SJCRH30 (cell line): Measurements from ENCODE around the gene ALKBH5. TPM values are rescaled to one million over a fixed set of nuclear protein-coding genes. Genes with fewer than 3 reads are reported as not detected.

ENCODE experiments used
- DNase-seq, 2 experiments: peaks; one replicate each; pipeline ENCODE4 v3.0.0-alpha.2; 2015 to 2020
- H3K27ac ChIP-seq: fragments of 250-450 bp; sonication (Bioruptor Pico); 2 replicates; pipeline ENCODE4 v1.5.1; 2020; ENCODE audit warnings: mild to moderate bottlenecking, moderate library complexity
- H3K27me3 ChIP-seq: fragments of 250-450 bp; sonication (Bioruptor Pico); 2 replicates; pipeline ENCODE4 v1.5.1; 2020; ENCODE audit warnings: mild to moderate bottlenecking, moderate library complexity
- H3K36me3 ChIP-seq: fragments of 250-450 bp; sonication (Bioruptor Pico); 2 replicates; pipeline ENCODE4 v1.5.1; 2020; ENCODE audit warnings: mild to moderate bottlenecking, moderate library complexity
- H3K4me1 ChIP-seq: fragments of 250-450 bp; sonication (Bioruptor Pico); 2 replicates; pipeline ENCODE4 v1.5.1; 2020; ENCODE audit warnings: mild to moderate bottlenecking, moderate library complexity
- H3K4me3 ChIP-seq: fragments of 250-450 bp; sonication (Bioruptor Pico); 2 replicates; pipeline ENCODE4 v1.5.1; 2020; ENCODE audit warnings: mild to moderate bottlenecking, moderate library complexity
- H3K9me3 ChIP-seq: fragments of 250-450 bp; sonication (Bioruptor Pico); replicated peaks from 2 replicates; pipeline ENCODE4 v1.5.1; 2020; ENCODE audit warnings: mild to moderate bottlenecking, moderate library complexity
- total RNA-seq: library from RNA; depleted of rRNA; stranded (reverse); fragments of >200 nt; shearing (Covaris generic); gene quantifications from 2 replicates; pipeline ENCODE4 v1.2.3, GENCODE V29; 2014; rRNA removed

The ALKBH5 gene
- total RNA-seq, 1 experiment from 2014 or later, result 297 TPM

- peak; percentile 79 to 81 for DNase-seq
- H3K4me1 ChIP-seq, result peaks cover 16% of the 10 kb centered on the region; the same call in 1 of the 2 replicates
- H3K36me3 ChIP-seq, result peaks cover 23% of the 10 kb centered on the region
- H3K9me3 ChIP-seq, result no peaks in the 10 kb centered on the region
- H3K27me3 ChIP-seq, result no peaks in the 10 kb centered on the region
- H3K4me3 ChIP-seq, result peak within 1 kb of the TSS; percentile 87
- H3K27ac ChIP-seq, result peak within 1 kb of the TSS; percentile 76
Observed at GRCh38 chr17:18258356-18259038, 74.9 kb downstream of the ALKBH5 start, which contains the start of gene FLII. Gene FLII, minus strand, starts transcription at chr17:18258738. Its CDS starts 48 bp downstream, at chr17:18258690.

Other genes starting within 250 kb of the ALKBH5 start
- 22.3 and 30.0 TPM in 2 replicates for gene TOM1L2, start 211.4 kb upstream of the ALKBH5 start, total RNA-seq
- gene DRC3, start 211.0 kb upstream of the ALKBH5 start, total RNA-seq, result 0.66 and 0.89 TPM in 2 replicates
- 53.6 and 58.3 TPM in 2 replicates for gene ATPAF2, start 144.7 kb upstream of the ALKBH5 start, total RNA-seq
- gene GID4, start 144.4 kb upstream of the ALKBH5 start, total RNA-seq, result 35.4 and 39.6 TPM in 2 replicates
- gene DRG2, start 95.9 kb upstream of the ALKBH5 start, total RNA-seq, result 69.1 and 72.2 TPM in 2 replicates
- 0.53 and 0.58 TPM in 2 replicates for gene MYO15A, start 75.1 kb upstream of the ALKBH5 start, total RNA-seq
- 75.0 and 78.3 TPM in 2 replicates for gene LLGL1, start 41.8 kb downstream of the ALKBH5 start, total RNA-seq
- 270 and 288 TPM in 2 replicates for gene FLII, start 74.9 kb downstream of the ALKBH5 start, total RNA-seq
- gene MIEF2, start 76.8 kb downstream of the ALKBH5 start, total RNA-seq, result 17.5 and 18.4 TPM in 2 replicates
- 236 and 239 TPM in 2 replicates for gene TOP3A, start 131.2 kb downstream of the ALKBH5 start, total RNA-seq
- 41.5 and 45.7 TPM in 2 replicates for gene SMCR8, start 131.5 kb downstream of the ALKBH5 start, total RNA-seq
- 84.6 and 92.6 TPM in 2 replicates for gene SHMT1, start 179.7 kb downstream of the ALKBH5 start, total RNA-seq
- gene EVPLL, start 193.9 kb downstream of the ALKBH5 start, total RNA-seq, result not detected in 2 replicates